Glutamatergic neuron (in vitro differentiated cells): Measurements from ENCODE around the gene TPD52L2. TPM values are rescaled to one million over a fixed set of nuclear protein-coding genes. Genes with fewer than 3 reads are reported as not detected.

Experiments used
- DNase-seq: peaks from one replicate; pipeline ENCODE4 v3.0.0; 2022
- H3K27ac Mint-ChIP-seq: one replicate; pipeline ENCODE4 v1.8.0; 2020; ENCODE audit warnings: mild to moderate bottlenecking, mixed read lengths, inconsistent platforms; ENCODE audit not compliant: unreplicated experiment
- H3K27me3 Mint-ChIP-seq: one replicate; pipeline ENCODE4 v1.8.0; 2020; ENCODE audit warnings: mild to moderate bottlenecking, moderate library complexity, mixed read lengths, inconsistent platforms; ENCODE audit not compliant: unreplicated experiment
- H3K36me3 Mint-ChIP-seq: one replicate; pipeline ENCODE4 v1.8.0; 2020; ENCODE audit warnings: mild to moderate bottlenecking, mixed read lengths, inconsistent platforms; ENCODE audit not compliant: unreplicated experiment
- H3K4me1 Mint-ChIP-seq: one replicate; pipeline ENCODE4 v1.8.0; 2020; ENCODE audit warnings: mild to moderate bottlenecking, low read depth, mixed read lengths, inconsistent platforms; ENCODE audit not compliant: unreplicated experiment
- H3K4me3 Mint-ChIP-seq: one replicate; pipeline ENCODE4 v1.8.0; 2020; ENCODE audit warnings: mild to moderate bottlenecking, mixed read lengths, inconsistent platforms; ENCODE audit not compliant: unreplicated experiment
- H3K9me3 Mint-ChIP-seq: one replicate; pipeline ENCODE4 v1.8.0; 2020; ENCODE audit warnings: mild to moderate bottlenecking, moderate library complexity, mixed read lengths, inconsistent platforms; ENCODE audit not compliant: unreplicated experiment
- total RNA-seq: library from RNA; stranded (reverse); fragmentation: NEBNext Ultra II Directional; extraction: Animal tissue kit (Norgen Biotek cat#: 25700); gene quantifications from one replicate; pipeline ENCODE4 v1.2.1, GENCODE V29; 2021; ENCODE audit not compliant: unreplicated experiment
- TF ChIP-seq, protein P1 (sequence below): fragments of 200-600 bp; sonication (generic); IDR thresholded peaks from one replicate; pipeline ENCODE4 v1.5.0; 2021; ENCODE audit not compliant: partially characterized antibody, unreplicated experiment

The TPD52L2 gene
- total RNA-seq, 1 donor from 2014 or later = 109 TPM

DNA sequence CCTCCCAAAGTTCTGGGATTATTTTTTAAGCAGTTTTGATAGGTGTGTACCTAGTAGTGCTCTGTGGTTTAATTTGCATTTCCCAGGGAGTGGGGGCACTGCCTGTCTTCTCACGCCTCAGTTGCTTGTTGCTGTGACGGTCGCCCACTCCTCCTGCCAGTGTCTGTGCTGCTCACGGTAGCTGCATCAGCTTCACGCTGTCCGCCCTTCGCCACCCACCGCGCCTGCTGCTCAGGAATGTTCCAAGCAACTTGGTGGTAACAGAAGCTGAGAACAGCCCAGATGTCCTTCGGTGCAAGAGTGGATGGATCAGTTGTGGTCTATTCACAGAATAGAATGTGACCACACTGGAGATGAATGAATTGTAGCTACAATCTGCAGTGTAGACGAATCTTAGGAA lies 52.7 kb downstream of the TPD52L2 start:
- H3K9me3 Mint-ChIP-seq = peaks cover 6% of the 10 kb centered on the region
- no peaks in the 10 kb centered on the region for H3K36me3 Mint-ChIP-seq
- TF ChIP-seq, protein P1, sequence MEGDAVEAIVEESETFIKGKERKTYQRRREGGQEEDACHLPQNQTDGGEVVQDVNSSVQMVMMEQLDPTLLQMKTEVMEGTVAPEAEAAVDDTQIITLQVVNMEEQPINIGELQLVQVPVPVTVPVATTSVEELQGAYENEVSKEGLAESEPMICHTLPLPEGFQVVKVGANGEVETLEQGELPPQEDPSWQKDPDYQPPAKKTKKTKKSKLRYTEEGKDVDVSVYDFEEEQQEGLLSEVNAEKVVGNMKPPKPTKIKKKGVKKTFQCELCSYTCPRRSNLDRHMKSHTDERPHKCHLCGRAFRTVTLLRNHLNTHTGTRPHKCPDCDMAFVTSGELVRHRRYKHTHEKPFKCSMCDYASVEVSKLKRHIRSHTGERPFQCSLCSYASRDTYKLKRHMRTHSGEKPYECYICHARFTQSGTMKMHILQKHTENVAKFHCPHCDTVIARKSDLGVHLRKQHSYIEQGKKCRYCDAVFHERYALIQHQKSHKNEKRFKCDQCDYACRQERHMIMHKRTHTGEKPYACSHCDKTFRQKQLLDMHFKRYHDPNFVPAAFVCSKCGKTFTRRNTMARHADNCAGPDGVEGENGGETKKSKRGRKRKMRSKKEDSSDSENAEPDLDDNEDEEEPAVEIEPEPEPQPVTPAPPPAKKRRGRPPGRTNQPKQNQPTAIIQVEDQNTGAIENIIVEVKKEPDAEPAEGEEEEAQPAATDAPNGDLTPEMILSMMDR = no peak
- H3K27ac Mint-ChIP-seq = no peak overlapping the region
- H3K27me3 Mint-ChIP-seq = peaks cover 9% of the 10 kb centered on the region
- DNase-seq = no peak
- H3K4me1 Mint-ChIP-seq = peaks cover 5% of the 10 kb centered on the region
- no peak overlapping the region for H3K4me3 Mint-ChIP-seq

DNA sequence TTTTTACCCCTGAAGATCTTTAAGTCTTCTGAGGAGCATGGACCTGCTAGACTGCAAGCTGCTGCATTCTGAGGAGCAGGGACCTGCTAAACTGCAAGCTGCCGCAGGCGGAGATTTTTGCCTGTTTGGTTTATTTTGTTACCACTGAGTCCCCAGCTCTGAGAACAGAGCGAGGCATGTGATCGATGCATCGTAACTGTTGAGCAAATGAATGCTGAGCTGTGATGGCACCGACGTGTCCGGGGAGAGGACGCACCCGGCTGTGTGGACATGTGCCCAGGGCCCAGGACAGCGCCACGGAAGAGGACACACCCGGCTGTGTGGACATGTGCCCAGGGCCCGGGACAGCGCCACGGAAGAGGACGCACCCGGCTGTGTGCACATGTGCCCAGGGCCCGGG lies 54.1 kb downstream of the TPD52L2 start:
- Mint-ChIP-seq H3K27me3 (peaks cover 6% of the 10 kb centered on the region), H3K9me3 (peaks cover 6% of the 10 kb centered on the region), H3K36me3 (no peaks in the 10 kb centered on the region), H3K4me1 (no peaks in the 10 kb centered on the region), H3K4me3 (no peak overlapping the region), H3K27ac (no peak overlapping the region)
- TF ChIP-seq, protein P1 = no peak
- no peak for DNase-seq

DNA sequence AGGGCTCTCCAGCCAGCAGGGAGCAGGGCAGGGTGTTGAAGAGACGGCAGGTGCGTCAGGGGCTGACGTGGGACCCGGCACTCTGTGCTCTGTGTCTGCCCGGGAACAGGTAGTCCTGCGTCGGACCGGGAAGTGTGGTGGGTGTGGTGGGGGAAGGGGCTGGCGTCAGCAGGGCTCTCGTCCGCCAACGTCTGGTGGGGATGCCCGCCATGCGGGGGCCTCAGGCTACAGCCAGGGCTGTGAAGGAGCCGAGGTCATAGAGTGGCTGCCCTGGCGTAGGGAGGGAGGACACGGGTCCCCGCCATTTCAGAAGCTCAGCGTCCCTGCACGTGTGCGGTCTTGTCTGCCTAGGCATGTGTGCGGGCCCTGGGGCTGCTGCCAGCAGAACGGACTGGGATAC lies 55.2 kb downstream of the TPD52L2 start:
- TF ChIP-seq, protein P1 = no peak
- DNase-seq = no peak
- no peak overlapping the region for H3K4me3 Mint-ChIP-seq
- H3K4me1 Mint-ChIP-seq = no peaks in the 10 kb centered on the region
- H3K27me3 Mint-ChIP-seq = peaks cover 3% of the 10 kb centered on the region
- H3K36me3 Mint-ChIP-seq = no peaks in the 10 kb centered on the region
- H3K27ac Mint-ChIP-seq = no peak overlapping the region
- peaks cover 6% of the 10 kb centered on the region for H3K9me3 Mint-ChIP-seq

DNA sequence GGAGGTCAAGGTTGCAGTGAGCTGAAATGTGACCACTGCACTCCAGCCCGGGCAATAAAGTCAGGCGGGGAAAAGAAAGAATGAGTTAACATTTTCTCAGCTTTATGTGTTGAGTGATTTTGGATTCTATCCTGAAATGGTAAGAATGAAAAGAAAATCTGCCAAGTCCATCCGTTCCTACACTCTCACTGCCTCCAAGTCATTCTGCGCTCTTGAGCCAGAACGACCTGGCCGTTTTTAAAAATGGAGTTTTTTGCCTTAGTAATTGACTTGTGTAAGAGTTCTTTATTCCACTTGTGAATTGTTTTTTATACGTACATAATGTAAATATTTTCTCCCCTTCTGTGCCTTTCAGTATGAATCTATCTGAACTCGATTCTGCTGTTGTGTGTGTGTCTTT lies 58.6 kb downstream of the TPD52L2 start:
- no peak overlapping the region for H3K4me3 Mint-ChIP-seq

DNA sequence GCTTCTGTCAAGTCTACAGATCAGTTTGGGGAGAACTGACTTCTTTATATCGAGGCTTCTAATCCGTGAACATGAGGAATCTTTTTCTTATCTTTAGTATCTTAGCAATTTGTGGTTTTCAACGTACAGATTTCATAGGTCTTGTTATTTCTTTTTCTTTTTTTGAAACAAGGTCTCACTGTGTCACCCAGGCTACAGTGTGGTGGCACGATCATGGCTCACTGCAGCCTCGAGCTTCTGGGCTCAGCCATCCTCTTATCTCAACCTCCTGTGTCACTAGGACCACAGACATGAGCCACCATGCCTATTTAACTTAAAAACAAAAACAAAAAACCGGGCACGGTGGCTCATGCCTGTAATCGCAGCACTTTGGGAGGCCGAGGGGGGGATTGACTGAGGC lies 59.2 kb downstream of the TPD52L2 start:
- DNase-seq = no peak
- Mint-ChIP-seq H3K36me3 (no peaks in the 10 kb centered on the region), H3K4me1 (no peaks in the 10 kb centered on the region), H3K9me3 (peaks cover 3% of the 10 kb centered on the region), H3K27me3 (no peaks in the 10 kb centered on the region), H3K27ac (no peak overlapping the region), H3K4me3 (no peak overlapping the region)
- TF ChIP-seq, protein P1 = no peak

More for the DNA sequence above, 58.6 kb downstream of the TPD52L2 start:
- no peak overlapping the region for H3K27ac Mint-ChIP-seq
- DNase-seq = no peak
- H3K4me1 Mint-ChIP-seq = no peaks in the 10 kb centered on the region
- peaks cover 3% of the 10 kb centered on the region for H3K9me3 Mint-ChIP-seq
- H3K36me3 Mint-ChIP-seq = no peaks in the 10 kb centered on the region
- TF ChIP-seq, protein P1 = no peak
- no peaks in the 10 kb centered on the region for H3K27me3 Mint-ChIP-seq
